Subcutaneous adipose tissue (tissue), 4 donors: ENCODE results near the gene KCNB1. TPM values are rescaled to one million over a fixed set of nuclear protein-coding genes. Genes with fewer than 3 reads are reported as not detected.

ENCODE experiments used
- CTCF ChIP-seq: fragments of 450-650 bp; IDR thresholded peaks from one replicate; pipeline ENCODE4 v1.5.1; 2016; ENCODE audit warnings: low read depth, mild to moderate bottlenecking, control low read depth, antibody characterized with exemption, moderate library complexity
- total RNA-seq, 4 donors: library from RNA; depleted of rRNA; stranded (reverse); fragments of >200 nt; gene quantifications; one replicate each; pipeline ENCODE4 v1.1.0, GENCODE V29; 2016

The KCNB1 gene
- total RNA-seq, 4 donors from 2014 or later: 8.7 to 24.5 (median 17.7) TPM

DNA sequence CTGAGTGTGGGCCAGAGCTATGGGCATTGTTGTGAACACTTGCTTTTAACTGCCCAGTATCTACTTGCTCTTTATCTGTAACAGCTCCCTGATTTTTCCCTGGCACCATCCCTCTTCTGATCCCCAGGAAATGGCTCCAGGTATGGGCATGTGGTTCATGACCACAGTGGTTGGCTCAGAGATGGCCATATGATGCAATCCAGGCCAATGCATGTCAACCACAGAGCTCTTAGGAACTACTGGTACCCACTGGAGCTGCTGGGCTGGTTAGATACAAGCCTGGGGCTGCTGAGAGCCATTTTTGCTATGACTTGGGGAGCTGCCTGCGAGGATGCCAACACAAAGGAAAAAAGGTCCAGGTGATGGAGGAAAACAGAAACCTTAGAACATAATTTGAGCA is 55.6 kb downstream of the KCNB1 start:
- no peak for TF ChIP-seq CTCF

- no peak for TF ChIP-seq CTCF
Observed at GRCh38 chr20:49426395-49426794, 56.1 kb downstream of the KCNB1 start.

DNA sequence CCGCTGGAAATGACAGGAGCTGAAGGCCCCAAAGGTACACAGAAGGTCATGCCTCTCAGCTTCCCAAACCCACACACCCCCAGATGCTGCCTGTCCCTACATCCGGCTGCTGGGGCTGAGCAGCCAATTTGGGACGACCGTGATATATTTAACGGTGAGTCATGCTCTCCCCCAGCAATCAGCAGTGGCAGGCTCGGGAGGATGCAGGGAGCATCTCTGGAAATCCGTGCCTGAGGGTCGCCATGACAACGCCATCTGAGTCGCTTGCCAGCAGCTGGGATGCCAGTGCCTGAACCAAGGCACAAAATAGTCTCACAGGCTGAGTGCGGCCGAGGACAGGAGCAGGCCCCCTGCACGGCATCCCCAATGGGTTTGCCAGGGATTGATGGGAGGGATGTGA is 57.9 kb downstream of the KCNB1 start:
- TF ChIP-seq CTCF: no peak

DNA sequence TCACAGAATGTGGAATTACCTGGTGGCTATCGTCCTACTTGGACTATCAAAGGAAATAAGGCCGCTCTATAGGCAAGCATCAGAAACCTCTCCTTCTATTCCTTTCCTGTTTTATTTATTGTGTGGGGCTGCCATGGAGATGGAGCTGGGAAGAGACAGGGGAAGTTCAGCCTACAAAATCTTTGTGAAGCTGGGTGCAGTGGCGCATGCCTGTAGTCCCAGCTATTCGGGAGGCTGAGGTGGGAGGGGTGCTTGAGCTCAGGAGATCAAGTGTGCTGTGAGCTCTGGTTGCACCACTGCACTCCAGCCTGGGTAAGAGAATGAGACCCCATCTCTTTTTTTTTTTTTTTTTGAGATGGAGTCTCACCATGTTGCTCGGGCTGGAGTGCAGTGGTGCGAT is 60.3 kb downstream of the KCNB1 start:
- no peak for TF ChIP-seq CTCF

GRCh38 chr20:49420811-49421295 is 61.6 kb downstream of the KCNB1 start:
- TF ChIP-seq CTCF: no peak

GRCh38 chr20:49420292-49420691 is 62.2 kb downstream of the KCNB1 start:
- TF ChIP-seq CTCF: no peak

GRCh38 chr20:49419785-49420184 is 62.7 kb downstream of the KCNB1 start:
- no peak for TF ChIP-seq CTCF
